Measurements from ENCODE around the gene CCDC38.

CCDC38 gene

GRCh38 chr12:95908573-95908972, 33.8 kb downstream of the CCDC38 start:
- in situ Hi-C loops (cut with MboI; ENCODE audit: low sequenced_read_pairs, unreplicated experiment) = loop anchor here (25.0 kb wide), 1 partner anchor 304 kb away; no protein-coding TSS in a partner anchor
- no peak for DNase-seq (ENCODE audit: low spot score)
- no peak for TF ChIP-seq CTCF (IDR thresholded peaks at IDR 0.05; ENCODE audit: borderline replicate concordance, control extremely low read depth, extremely low read depth, insufficient read depth, missing control alignments)

GRCh38 chr12:95898081-95898480, 44.3 kb downstream of the CCDC38 start:
- TF ChIP-seq CTCF (IDR thresholded peaks at IDR 0.05; ENCODE audit: borderline replicate concordance, control extremely low read depth, extremely low read depth, insufficient read depth, missing control alignments) = no peak
- no peak for DNase-seq (ENCODE audit: low spot score)
- in situ Hi-C loops (cut with MboI; ENCODE audit: low sequenced_read_pairs, unreplicated experiment) = no loop called here

- in situ Hi-C loops (cut with MboI; ENCODE audit: low sequenced_read_pairs, unreplicated experiment) = no loop called here
- DNase-seq (ENCODE audit: low spot score) = no peak
- TF ChIP-seq CTCF (IDR thresholded peaks at IDR 0.05; ENCODE audit: borderline replicate concordance, control extremely low read depth, extremely low read depth, insufficient read depth, missing control alignments) = no peak
Observed at GRCh38 chr12:95896846-95897245, 45.6 kb downstream of the CCDC38 start.

- TF ChIP-seq CTCF (IDR thresholded peaks at IDR 0.05; ENCODE audit: borderline replicate concordance, control extremely low read depth, extremely low read depth, insufficient read depth, missing control alignments) = no peak
- no peak for DNase-seq (ENCODE audit: low spot score)
- in situ Hi-C loops (cut with MboI; ENCODE audit: low sequenced_read_pairs, unreplicated experiment) = no loop called here
Observed at GRCh38 chr12:95890958-95891357, 51.5 kb downstream of the CCDC38 start.

GRCh38 chr12:95887311-95887710, 55.1 kb downstream of the CCDC38 start:
- in situ Hi-C loops (cut with MboI; ENCODE audit: low sequenced_read_pairs, unreplicated experiment) = no loop called here
- no peak for TF ChIP-seq CTCF (IDR thresholded peaks at IDR 0.05; ENCODE audit: borderline replicate concordance, control extremely low read depth, extremely low read depth, insufficient read depth, missing control alignments)
- no peak for DNase-seq (ENCODE audit: low spot score)

GRCh38 chr12:95884998-95885397, 57.4 kb downstream of the CCDC38 start:
- in situ Hi-C loops (cut with MboI; ENCODE audit: low sequenced_read_pairs, unreplicated experiment) = no loop called here
- no peak for DNase-seq (ENCODE audit: low spot score)
- TF ChIP-seq CTCF (IDR thresholded peaks at IDR 0.05; ENCODE audit: borderline replicate concordance, control extremely low read depth, extremely low read depth, insufficient read depth, missing control alignments) = no peak

GRCh38 chr12:95882873-95883272, 59.5 kb downstream of the CCDC38 start:
- TF ChIP-seq CTCF (IDR thresholded peaks at IDR 0.05; ENCODE audit: borderline replicate concordance, control extremely low read depth, extremely low read depth, insufficient read depth, missing control alignments) = no peak
- DNase-seq (ENCODE audit: low spot score) = no peak
- in situ Hi-C loops (cut with MboI; ENCODE audit: low sequenced_read_pairs, unreplicated experiment) = no loop called here

Measured in GM13976 (cell line).